Ovary (tissue), 3 donors: ENCODE data around the gene LRRN4CL.

Source experiments
- CTCF ChIP-seq, 3 donors: fragments of 450-650 bp in 2 of 3; fragments of 200-600 bp in 1 of 3; IDR thresholded peaks; one replicate each; pipeline versions ENCODE4 v1.5.1 to v1.8.0; 2016 to 2022; ENCODE audit warnings: antibody characterized with exemption in 3 of 3, mild to moderate bottlenecking in 1 of 3
- EP300 ChIP-seq: sonication (generic); formaldehyde crosslinking; IDR thresholded peaks from one replicate; pipeline ENCODE4 v1.6.1; 2017; ENCODE audit warnings: antibody characterized with exemption
- donor health status: DM: no; HTN: no; CAD: no.

- TF ChIP-seq CTCF (IDR thresholded peaks at IDR 0.05) (no peak), EP300 (no peak)
Observed at GRCh38 chr11:62708793-62709192, 19.5 kb upstream of the LRRN4CL start.
